PC-3 (cell line): Measurements from ENCODE around the gene IFT57. TPM values are rescaled to one million over a fixed set of nuclear protein-coding genes. Genes with fewer than 3 reads are reported as not detected.

Experiments used
- ATAC-seq: fragments of 200-7000 bp; cut with Tn5 transposase; 2 replicates; pipeline ENCODE4 v1.9.1; 2020; ENCODE audit warnings: mild to moderate bottlenecking, moderate library complexity
- BruUV-seq: library from RNA; stranded (reverse); fragments of 400-500 nt; replicated peaks from 2 replicates; lab custom pipeline; 2021; lab: Mats Ljungman, UMichigan
- CTCF ChIA-PET: fragments of 300-600 bp; sonication (Branson Sonifier 250); formaldehyde crosslinking; loops from one replicate; lab custom pipeline; 2022; ENCODE audit warnings: antibody characterized with exemption; lab: Charles Lee
- POLR2A ChIA-PET: fragments of 300-600 bp; sonication (Branson Sonifier 250); formaldehyde crosslinking; loops from one replicate; lab custom pipeline; 2022; ENCODE audit warnings: antibody characterized with exemption; ENCODE audit not compliant: unreplicated experiment; lab: Charles Lee
- DNase-seq: peaks from one replicate; pipeline ENCODE4 v3.0.0-alpha.2; 2015
- H2AFZ ChIP-seq: fragments of 300-600 bp; sonication (generic); 2 replicates; pipeline ENCODE4 v1.6.0; 2016; ENCODE audit warnings: antibody characterized with exemption, low read length
- H3F3A ChIP-seq: fragments of 300-600 bp; sonication (generic); one replicate; pipeline ENCODE4 v1.6.0; 2017; ENCODE audit warnings: antibody characterized with exemption, low read length, control low read depth, mild to moderate bottlenecking; ENCODE audit not compliant: unreplicated experiment
- H3K27ac ChIP-seq: fragments of 300-600 bp; sonication (generic); 2 replicates; pipeline ENCODE4 v1.5.1; 2016; ENCODE audit warnings: mild to moderate bottlenecking, low read length
- H3K27me3 ChIP-seq: fragments of 300-600 bp; sonication (generic); 2 replicates; pipeline ENCODE4 v1.6.1; 2016; ENCODE audit warnings: low read length, mixed read lengths
- H3K36me3 ChIP-seq: fragments of 300-600 bp; sonication (generic); 2 replicates; pipeline ENCODE4 v1.6.1; 2016; ENCODE audit warnings: low read depth, mixed run types, low read length, mixed read lengths
- H3K4me1 ChIP-seq: fragments of 300-600 bp; sonication (generic); 2 replicates; pipeline ENCODE4 v1.5.1; 2016; ENCODE audit warnings: low read length; ENCODE audit not compliant: insufficient read depth
- H3K4me2 ChIP-seq: fragments of 300-600 bp; sonication (generic); 2 replicates; pipeline ENCODE4 v1.6.0; 2016; ENCODE audit warnings: low read length
- H3K4me3 ChIP-seq: fragments of 300-600 bp; sonication (generic); 2 replicates; pipeline ENCODE4 v1.5.1; 2016; ENCODE audit warnings: mild to moderate bottlenecking, low read length, mixed read lengths
- H3K79me2 ChIP-seq: fragments of 300-600 bp; sonication (generic); 2 replicates; pipeline ENCODE4 v1.6.1; 2017; ENCODE audit warnings: low read length, mixed read lengths
- H3K9ac ChIP-seq: fragments of 300-600 bp; sonication (generic); 2 replicates; pipeline ENCODE4 v1.6.0; 2016; ENCODE audit warnings: mild to moderate bottlenecking, low read length
- H3K9me2 ChIP-seq: fragments of 300-600 bp; sonication (generic); replicated peaks from 2 replicates; pipeline ENCODE4 v1.6.1; 2016; ENCODE audit warnings: mixed run types, low read length, mixed read lengths
- H3K9me3 ChIP-seq: fragments of 300-600 bp; sonication (generic); 2 replicates; pipeline ENCODE4 v1.6.1; 2016; ENCODE audit warnings: low read length, mixed read lengths
- H4K20me1 ChIP-seq: fragments of 300-600 bp; sonication (generic); 2 replicates; pipeline ENCODE4 v1.6.1; 2016; ENCODE audit warnings: low read length, mixed read lengths
- CTCF ChIP-seq: fragments of 300-600 bp; sonication (generic); conservative IDR thresholded peaks from 2 replicates; pipeline ENCODE4 v1.5.1; 2017; ENCODE audit warnings: antibody characterized with exemption, low read depth, mild to moderate bottlenecking, low read length
- EZH2 ChIP-seq: fragments of 300-600 bp; sonication (generic); IDR thresholded peaks from one replicate; pipeline ENCODE4 v1.6.1; 2017; ENCODE audit warnings: antibody characterized with exemption, mild to moderate bottlenecking, low read length; ENCODE audit not compliant: unreplicated experiment
- EZH2phosphoT487 ChIP-seq: fragments of 300-600 bp; sonication (generic); IDR thresholded peaks from 2 replicates; pipeline ENCODE4 v1.6.1; 2018; ENCODE audit warnings: mild to moderate bottlenecking, antibody characterized with exemption, low read length, borderline replicate concordance
- intact Hi-C: fragments of 100-400 bp; cut with micrococcal nuclease; formaldehyde crosslinking; loops from 2 replicates; pipeline ENCODE4 v1.9.0; 2023
- total RNA-seq: library from RNA; depleted of rRNA; stranded (reverse); fragments of >200 nt; gene quantifications from 2 replicates; pipeline ENCODE4 v1.2.3, GENCODE V29; 2014

IFT57 gene
- total RNA-seq, 1 experiment from 2014 or later, result 54.0 TPM

- no peaks in the 10 kb centered on the region for H3K9me3 ChIP-seq
- no peak overlapping the region for H2AFZ ChIP-seq
- H3K36me3 ChIP-seq, result no peaks in the 10 kb centered on the region
- peaks cover 7% of the 10 kb centered on the region for H3K4me1 ChIP-seq
- no peaks in the 10 kb centered on the region for H4K20me1 ChIP-seq
- no peaks in the 10 kb centered on the region for H3K9me2 ChIP-seq
- no TSS peak for BruUV-seq
- TF ChIP-seq EZH2, result no peak
- TF ChIP-seq EZH2phosphoT487, result no peak
- no peak for TF ChIP-seq CTCF
- intact Hi-C loops, result no loop called here
- ChIA-PET POLR2A (no interaction called here), CTCF (no interaction called here)
- no peaks in the 10 kb centered on the region for H3K79me2 ChIP-seq
- no peak for DNase-seq
- H3K4me3 ChIP-seq, result no peak overlapping the region
- H3K4me2 ChIP-seq, result no peak overlapping the region
- H3K9ac ChIP-seq, result no peak overlapping the region
- no peak overlapping the region for H3K27ac ChIP-seq
- ATAC-seq, result no peak
- H3F3A ChIP-seq, result no peaks in the 10 kb centered on the region
- no peaks in the 10 kb centered on the region for H3K27me3 ChIP-seq
Measured at GRCh38 chr3:108123326-108123725, 98.9 kb downstream of the IFT57 start.

GRCh38 chr3:108122276-108122675 lies 99.9 kb downstream of the IFT57 start:
- POLR2A ChIA-PET, result no interaction called here

More at GRCh38 chr3:108122276-108122675, 99.9 kb downstream of the IFT57 start:
- Histone ChIP-seq H2AFZ (no peak overlapping the region), H3K4me2 (no peak overlapping the region), H3K9ac (no peak overlapping the region), H3K9me2 (no peaks in the 10 kb centered on the region), H3K27ac (no peak overlapping the region), H3K4me3 (no peak overlapping the region), H3K27me3 (no peaks in the 10 kb centered on the region), H3K9me3 (no peaks in the 10 kb centered on the region), H3K36me3 (no peaks in the 10 kb centered on the region), H3F3A (no peaks in the 10 kb centered on the region), H3K4me1 (peaks cover 17% of the 10 kb centered on the region), H3K79me2 (no peaks in the 10 kb centered on the region), H4K20me1 (no peaks in the 10 kb centered on the region)
- no peak for TF ChIP-seq CTCF
- TF ChIP-seq EZH2phosphoT487, result no peak
- TF ChIP-seq EZH2, result no peak
- ATAC-seq (no peak), DNase-seq (no peak)
- CTCF ChIA-PET, result no interaction called here
- BruUV-seq, result no TSS peak
- intact Hi-C loops, result no loop called here
